DOHH2 (cell line): Measurements from ENCODE around the gene OR52K1.

Source experiments
- CTCF ChIP-seq: fragments of 200-600 bp; sonication (generic); IDR thresholded peaks from one replicate; pipeline ENCODE4 v1.5.1; 2014; ENCODE audit warnings: antibody characterized with exemption, mild to moderate bottlenecking, low read depth, low read length; ENCODE audit not compliant: poor library complexity, severe bottlenecking
- EZH2phosphoT487 ChIP-seq: fragments of 200-600 bp; sonication (generic); IDR thresholded peaks from 2 replicates; pipeline ENCODE4 v1.6.1; 2017; ENCODE audit warnings: borderline replicate concordance, mild to moderate bottlenecking, antibody characterized with exemption, low read length, moderate library complexity, mixed read lengths

GRCh38 chr11:4491878-4492606 lies 9.6 kb downstream of the OR52K1 start:
- TF ChIP-seq CTCF: no peak
- no peak for TF ChIP-seq EZH2phosphoT487
